Retinal pigment epithelial cell (primary cell): Measurements from ENCODE around the gene STX16.

Experiments used
- DNase-seq: peaks from one replicate; pipeline ENCODE4 v3.0.0-alpha.2; 2010; ENCODE audit warnings: low read depth
- H3K4me3 ChIP-seq: 2 replicates; pipeline ENCODE4 v1.5.1; 2011; ENCODE audit warnings: mild to moderate bottlenecking, low read length, control low read depth, moderate library complexity
- TF ChIP-seq, protein P1 (sequence below): conservative IDR thresholded peaks from 2 replicates; pipeline ENCODE4 v1.5.1; 2011; ENCODE audit warnings: low read depth, low read length, control low read depth, inconsistent platforms

STX16 gene, protein sequence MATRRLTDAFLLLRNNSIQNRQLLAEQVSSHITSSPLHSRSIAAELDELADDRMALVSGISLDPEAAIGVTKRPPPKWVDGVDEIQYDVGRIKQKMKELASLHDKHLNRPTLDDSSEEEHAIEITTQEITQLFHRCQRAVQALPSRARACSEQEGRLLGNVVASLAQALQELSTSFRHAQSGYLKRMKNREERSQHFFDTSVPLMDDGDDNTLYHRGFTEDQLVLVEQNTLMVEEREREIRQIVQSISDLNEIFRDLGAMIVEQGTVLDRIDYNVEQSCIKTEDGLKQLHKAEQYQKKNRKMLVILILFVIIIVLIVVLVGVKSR

GRCh38 chr20:58650776-58651558 is at the start of gene STX16:
TSS of gene STX16 (plus strand) at chr20:58651283. CDS start at chr20:58652007, 724 bp downstream.
- TF ChIP-seq, protein P1, sequence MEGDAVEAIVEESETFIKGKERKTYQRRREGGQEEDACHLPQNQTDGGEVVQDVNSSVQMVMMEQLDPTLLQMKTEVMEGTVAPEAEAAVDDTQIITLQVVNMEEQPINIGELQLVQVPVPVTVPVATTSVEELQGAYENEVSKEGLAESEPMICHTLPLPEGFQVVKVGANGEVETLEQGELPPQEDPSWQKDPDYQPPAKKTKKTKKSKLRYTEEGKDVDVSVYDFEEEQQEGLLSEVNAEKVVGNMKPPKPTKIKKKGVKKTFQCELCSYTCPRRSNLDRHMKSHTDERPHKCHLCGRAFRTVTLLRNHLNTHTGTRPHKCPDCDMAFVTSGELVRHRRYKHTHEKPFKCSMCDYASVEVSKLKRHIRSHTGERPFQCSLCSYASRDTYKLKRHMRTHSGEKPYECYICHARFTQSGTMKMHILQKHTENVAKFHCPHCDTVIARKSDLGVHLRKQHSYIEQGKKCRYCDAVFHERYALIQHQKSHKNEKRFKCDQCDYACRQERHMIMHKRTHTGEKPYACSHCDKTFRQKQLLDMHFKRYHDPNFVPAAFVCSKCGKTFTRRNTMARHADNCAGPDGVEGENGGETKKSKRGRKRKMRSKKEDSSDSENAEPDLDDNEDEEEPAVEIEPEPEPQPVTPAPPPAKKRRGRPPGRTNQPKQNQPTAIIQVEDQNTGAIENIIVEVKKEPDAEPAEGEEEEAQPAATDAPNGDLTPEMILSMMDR: peak; percentile 58
- H3K4me3 ChIP-seq: peak within 1 kb of the TSS; percentile 79
- peak; percentile 75 for DNase-seq

GRCh38 chr20:58602124-58602523 is 49.0 kb upstream of the STX16 start:
- no peak for DNase-seq
- TF ChIP-seq, protein P1: no peak

DNA sequence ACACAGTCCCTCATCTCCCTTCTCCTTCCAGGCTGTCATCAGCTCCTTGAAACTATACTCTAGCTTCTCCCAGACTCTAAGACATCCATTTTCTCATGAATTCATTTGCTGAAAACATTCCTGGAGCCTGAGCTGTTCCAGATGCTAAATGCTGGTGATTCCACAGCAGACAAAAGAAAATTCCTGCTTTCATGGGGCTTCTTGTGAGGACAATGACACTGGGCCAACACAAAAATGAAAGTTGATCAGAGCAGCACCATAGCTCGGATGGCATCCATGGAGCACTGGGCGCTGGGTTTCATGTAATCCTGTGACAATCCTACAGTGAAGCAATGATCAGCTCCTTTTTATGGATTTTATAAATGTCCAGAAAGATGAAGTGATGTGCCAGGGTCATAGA is 47.4 kb upstream of the STX16 start:
- no peak for DNase-seq
- TF ChIP-seq, protein P1: no peak
- H3K4me3 ChIP-seq: no peak overlapping the region

More at GRCh38 chr20:58602124-58602523, 49.0 kb upstream of the STX16 start:
- no peak overlapping the region for H3K4me3 ChIP-seq

DNA sequence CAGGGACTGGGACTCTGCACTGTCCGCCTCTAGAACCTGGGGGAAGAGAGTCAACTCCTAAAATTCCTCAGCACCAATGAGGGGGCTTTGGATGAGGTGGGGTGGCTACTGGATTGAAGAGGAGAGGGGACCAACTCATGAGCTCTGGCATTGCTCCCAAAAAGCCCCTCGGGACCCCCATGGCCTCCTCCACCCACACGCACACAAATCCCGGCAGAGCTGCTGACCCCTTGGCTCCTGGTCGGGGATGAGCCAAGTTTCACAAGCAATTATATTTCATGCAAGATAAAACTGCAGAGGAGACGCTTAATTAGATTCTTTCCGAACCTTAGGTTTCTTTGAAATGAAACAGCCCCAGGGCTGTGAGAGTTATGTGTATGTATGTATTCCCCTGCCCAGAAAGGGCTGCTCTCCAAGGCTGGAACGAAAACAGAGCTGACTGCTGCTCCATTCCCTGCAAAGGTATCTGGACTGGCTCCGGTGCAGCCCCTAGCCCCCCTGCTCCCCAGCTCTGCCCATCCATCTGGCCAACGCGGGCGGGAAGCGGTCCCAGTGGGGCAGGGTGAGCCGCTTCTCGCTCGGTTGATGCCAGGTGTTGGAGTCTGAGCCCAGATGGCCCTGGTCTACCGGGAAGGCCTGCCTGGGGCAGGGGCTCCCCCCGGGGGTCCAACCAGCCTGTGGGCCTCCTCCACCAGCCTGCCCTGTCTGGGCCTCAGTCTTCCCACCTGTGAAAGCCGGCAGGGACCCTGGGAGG is 46.8 kb upstream of the STX16 start:
- DNase-seq: no peak

GRCh38 chr20:58605292-58606065 is 45.6 kb upstream of the STX16 start:
- no peak for DNase-seq
- no peak overlapping the region for H3K4me3 ChIP-seq
- TF ChIP-seq, protein P1: no peak

More for the DNA sequence above, 46.8 kb upstream of the STX16 start:
- H3K4me3 ChIP-seq: no peak overlapping the region
- TF ChIP-seq, protein P1: no peak

GRCh38 chr20:58606184-58606583 is 44.9 kb upstream of the STX16 start:
- no peak for DNase-seq
- no peak overlapping the region for H3K4me3 ChIP-seq
- TF ChIP-seq, protein P1: no peak
